Hematopoietic multipotent progenitor cell treated with erythropoietin and hydrocortisone succinate and interleukin-3 and kit ligand, for 6 days (in vitro differentiated cells): ENCODE data around the gene SYNGR1.
A peak's percentile ranks its signal among the peaks of the same experiment; 100 is the strongest.

ENCODE experiments used
- DNase-seq: peaks from one replicate; pipeline ENCODE4 v3.0.0-alpha.2; 2015

Gene SYNGR1

GRCh38 chr22:39374801-39375200, 25.0 kb downstream of the SYNGR1 start:
- DNase-seq = no peak

DNA sequence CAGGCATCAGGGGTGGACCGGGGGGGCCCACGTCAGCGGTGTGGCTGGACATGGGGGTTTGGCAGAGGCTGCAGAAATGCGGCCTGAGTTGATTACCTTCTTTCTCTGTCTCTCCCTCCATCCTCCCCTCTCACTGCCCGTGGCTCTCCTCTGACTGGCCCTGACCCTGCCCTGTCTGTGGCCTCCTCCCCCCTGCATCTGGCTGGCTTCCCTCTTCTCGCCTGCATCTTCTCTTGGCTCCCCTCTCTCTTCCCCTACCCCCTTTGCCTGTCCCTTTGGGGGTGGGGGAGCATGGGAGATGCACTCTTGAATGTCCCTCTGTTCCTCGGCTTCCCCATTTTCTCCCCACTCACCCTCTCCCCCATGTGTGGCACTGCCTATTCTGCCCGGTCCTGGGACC, 25.9 kb downstream of the SYNGR1 start:
- no peak for DNase-seq

- DNase-seq = peak; percentile 55
Observed at GRCh38 chr22:39379756-39380730, 30.3 kb downstream of the SYNGR1 start.

DNA sequence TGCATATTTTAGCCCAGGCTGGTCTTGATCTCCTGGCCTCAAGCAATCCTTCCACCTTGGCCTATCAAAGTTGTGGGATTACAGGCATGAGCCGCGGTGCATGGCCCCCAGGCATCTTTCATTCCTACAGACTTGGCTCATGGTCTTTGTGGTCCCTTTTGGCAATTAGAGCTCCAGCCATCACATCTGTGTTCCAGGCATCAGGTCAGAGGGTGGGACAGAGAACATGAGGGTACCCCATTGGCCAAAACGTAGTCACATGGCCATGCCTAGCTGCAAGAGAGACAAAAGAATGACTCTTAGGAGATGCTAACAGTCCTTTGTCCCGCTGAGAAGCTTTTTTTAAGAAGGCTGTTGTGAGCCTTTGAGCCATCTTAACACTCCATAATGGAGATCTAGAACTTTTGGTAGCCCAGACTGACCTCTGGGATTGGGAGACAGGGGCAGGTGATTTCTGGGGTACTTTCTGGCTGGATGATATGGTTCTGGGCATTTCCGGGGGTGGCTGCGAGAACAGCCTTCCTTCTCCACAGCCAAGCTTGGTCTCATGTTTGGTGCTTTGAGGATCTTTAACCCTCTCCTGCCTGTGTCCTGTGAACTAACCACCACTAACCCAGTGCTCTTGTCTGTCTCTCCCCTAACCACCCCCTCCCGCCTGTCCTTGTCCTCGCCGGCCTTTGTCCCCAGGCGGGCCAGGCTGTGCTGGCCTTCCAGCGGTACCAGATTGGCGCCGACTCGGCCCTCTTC, 31.4 kb downstream of the SYNGR1 start:
- DNase-seq = no peak

DNA sequence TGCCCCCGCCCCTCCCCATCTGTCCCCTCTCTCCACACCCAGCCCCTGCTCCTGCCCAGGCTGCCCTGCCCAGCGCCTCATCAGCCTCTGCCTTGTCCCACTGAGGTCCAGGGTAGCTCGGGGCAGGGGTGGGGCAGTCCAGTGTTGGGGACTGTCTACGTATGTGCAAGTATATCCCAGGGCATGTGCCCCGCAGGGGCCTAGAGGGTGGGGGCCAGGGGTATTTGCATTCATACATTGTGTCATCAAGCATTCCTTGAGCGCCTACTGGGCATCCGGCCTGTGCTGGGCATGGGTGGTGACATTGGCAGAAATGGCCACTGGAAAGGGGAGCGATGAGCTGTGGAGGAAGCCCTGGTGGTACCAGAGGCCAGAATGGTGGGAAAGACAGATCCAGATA, 32.1 kb downstream of the SYNGR1 start:
- no peak for DNase-seq

DNA sequence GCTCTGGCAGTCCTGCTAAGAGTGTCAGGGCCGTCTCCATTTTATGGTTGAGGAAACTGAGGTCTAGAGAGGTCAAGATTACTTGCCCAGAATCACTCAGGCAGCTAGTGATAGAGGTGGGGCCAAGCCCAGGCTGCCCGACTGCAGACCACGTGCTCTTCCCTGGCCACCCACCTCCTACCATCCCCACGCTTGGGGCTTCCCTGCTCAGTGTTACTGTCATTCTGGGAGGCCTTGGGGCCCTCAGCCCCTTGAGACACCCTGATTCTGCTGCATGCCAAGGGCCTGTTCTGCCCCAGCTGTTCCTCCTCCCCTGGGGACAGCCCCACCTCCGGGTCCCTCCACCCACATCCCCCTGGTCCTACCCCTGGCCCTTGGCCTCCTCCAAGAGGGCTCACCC, 32.6 kb downstream of the SYNGR1 start:
- DNase-seq = no peak

- DNase-seq = no peak
Observed at GRCh38 chr22:39383841-39384625, 34.2 kb downstream of the SYNGR1 start.

DNA sequence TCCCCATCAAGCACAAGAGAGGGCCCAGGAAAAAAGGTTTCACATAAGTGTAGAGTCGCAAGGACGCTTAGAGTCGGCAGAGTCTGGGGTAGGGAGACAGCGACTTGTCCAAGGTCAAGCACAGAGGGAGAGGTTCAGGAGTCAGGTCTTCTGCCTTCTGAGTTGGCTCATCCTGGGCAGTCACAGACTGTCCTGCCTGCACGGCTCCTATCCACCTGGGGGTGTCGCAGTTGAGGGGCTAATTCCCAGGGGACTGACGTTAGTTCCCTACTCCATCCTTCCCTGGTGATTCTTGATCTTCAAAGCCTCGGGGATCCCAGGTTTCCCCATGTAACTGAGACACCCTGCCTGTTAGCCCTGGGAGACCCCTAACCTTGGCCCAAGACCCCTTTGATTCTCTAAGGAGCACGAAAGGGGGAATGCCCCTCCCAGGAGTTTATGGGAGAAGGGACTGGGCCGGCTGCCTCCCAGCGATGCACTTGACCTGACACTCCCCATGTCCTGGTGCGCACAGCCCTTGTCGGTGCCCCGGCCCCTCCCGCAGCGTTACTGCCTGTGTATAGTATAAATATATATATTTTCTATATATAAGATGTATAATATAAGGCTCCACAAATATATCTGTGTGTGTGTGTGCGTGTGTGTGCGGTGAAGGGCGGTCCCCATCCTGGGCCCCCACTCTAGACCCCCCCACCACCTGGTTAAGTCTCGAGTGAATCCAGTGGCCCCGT, 35.1 kb downstream of the SYNGR1 start:
- DNase-seq = no peak

DNA sequence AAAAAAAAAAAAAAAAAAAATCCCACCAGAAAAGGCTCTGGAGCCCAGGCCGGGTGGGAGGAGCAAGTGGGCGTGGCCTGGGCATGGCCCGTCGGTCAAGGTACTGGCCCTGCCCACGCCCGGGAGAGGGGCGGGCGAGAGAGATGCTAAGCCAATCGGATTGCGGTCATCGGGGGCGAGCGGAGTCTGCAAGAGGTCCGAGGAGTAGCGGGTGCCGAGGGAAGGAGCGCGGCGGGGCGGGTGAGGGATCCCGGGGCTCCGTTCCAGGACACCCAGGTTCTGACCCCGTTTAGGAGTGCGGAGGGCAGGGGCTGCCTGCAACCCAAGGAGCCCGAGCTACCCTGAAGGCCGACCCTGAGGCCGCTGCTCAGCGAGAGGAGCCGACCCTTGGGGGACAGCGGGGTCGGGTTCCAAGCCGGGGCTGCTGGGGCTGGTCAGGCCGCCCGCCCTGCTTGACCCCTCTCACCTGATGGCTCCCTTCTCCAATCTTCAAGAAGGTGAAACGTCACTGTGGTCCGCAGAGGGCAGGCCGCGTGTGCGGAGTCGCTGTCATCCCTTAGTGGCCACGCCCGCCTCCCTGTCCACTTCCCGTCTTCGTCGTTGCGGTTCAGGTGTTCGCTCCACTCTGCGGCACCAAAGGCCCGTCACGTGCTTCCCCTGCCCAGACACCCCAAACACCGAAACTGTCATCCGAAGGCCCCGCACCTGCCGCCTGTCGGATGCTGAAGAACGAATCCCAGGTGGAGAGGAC, 38.6 kb downstream of the SYNGR1 start:
- DNase-seq = peak; percentile 90

DNA sequence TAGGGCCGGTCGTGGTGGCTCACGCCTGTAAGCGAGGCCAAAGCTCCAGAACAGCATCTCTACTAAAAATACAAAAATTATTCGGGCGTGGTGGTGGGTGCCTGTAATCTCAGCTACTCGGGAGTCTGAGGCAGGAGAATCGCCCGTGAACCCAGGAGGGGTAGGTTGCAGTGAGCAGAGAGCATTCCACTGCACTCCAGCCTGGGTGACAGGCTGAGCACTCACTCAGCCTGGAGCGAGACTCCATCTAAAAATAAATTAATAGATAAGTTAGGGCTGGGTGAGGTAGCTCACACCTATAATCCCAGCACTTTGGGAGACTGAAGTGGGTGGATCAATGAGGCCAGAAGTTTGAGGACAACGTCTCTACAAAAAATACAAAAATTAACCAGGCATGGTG, 39.6 kb downstream of the SYNGR1 start:
- DNase-seq = no peak

GRCh38 chr22:39392341-39392948, 42.7 kb downstream of the SYNGR1 start:
- no peak for DNase-seq

GRCh38 chr22:39395936-39396796, 46.4 kb downstream of the SYNGR1 start:
- no peak for DNase-seq

DNA sequence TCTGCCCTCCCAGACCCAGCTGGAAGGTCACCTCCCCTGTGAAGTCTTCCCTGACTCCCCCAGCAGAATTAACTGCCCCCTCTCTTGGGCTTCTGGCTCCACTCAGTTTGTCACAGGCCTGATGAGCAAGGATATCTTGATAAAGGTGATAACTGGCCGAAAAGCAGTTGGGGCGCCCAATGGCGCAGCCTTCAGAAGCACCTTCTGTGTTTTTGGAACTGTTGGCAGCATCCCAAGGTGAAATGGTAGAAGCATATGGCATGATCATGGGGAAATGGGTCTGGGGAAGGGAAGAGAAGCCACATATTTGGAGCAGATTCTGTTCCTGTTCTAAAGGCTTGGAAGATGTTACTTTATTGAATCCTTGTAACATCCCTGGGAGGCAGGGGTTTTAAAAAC, 47.0 kb downstream of the SYNGR1 start:
- DNase-seq = no peak

GRCh38 chr22:39401301-39401631, 51.5 kb downstream of the SYNGR1 start:
- DNase-seq = no peak

DNA sequence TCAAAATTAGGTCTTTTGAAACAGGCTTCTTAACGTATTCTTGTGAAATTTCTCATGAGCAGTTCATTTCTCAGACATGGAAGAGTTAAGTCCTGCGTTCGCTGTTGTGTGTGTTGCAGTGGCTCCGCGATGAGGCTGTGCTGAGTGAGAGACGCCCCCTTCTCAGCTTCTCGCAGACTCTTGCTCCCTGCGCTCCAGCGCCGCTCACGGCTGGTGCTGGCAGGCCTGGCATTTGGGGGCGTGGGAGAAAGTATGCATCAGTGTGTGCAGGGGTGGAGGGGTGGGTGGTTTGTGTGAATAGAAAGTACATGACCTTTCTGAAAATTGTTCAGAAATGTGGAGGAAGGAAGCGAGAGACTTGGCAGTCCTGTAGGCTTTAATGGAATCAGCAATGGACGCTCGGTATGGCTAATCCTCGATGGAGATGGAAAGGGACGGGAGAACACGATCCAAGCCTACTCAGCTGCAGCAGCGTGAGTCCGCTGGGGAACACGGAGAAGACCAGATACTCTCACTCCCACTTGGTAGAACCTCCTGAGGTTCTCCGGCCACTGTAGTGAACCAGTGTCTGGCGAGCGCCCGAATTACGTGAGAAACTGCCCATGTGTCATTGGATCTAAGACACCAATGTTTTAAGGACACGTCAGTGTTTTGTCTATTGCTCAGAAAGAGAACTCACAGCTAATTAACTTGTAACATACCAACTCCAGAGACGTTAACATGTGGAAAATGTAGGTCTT, 55.7 kb downstream of the SYNGR1 start:
- DNase-seq = no peak

DNA sequence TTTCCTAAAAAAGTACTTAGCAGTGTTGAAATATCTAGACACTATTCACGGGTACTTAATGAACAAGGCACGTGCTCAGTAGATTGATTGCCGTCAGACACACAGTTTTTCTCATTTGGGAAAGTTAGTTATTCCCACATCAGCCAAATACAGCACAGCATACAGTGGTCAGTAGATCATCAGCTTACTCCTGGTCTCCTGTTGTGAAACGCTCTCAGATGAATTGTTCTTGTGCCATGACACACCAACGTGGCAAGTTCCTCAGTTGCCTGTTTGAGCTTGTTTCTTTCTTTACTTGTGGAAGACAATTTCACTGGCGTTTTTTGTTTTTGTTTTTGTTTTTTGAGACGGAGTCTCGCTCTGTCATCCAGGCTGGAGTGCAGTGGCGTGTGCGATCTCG, 58.4 kb downstream of the SYNGR1 start:
- no peak for DNase-seq

GRCh38 chr22:39408807-39409206, 59.0 kb downstream of the SYNGR1 start:
- no peak for DNase-seq

DNA sequence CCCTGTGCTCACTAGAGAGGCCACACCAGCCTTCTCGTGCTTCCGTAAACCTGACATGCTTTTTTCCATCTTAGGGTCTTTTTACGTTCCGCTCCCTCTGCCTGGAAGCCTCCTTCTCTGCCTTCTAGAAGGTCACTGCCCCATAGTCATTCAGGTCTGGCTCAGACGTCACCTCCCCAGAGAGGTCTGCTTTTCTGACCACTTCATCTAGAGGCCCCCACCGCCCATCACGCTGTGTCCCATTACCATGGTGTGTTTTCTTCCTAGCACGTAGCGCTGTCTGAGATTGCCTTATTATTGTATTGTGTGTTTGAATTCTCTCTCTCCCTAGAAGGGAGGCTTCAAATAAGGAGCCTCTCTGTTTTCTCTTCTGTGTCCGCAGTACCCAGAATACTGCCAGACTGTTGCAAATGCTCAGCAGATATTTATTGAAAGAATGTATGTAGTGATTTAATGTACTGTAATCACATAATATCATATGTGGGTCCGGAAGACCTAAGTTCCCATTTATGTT, 59.8 kb downstream of the SYNGR1 start:
- no peak for DNase-seq

DNA sequence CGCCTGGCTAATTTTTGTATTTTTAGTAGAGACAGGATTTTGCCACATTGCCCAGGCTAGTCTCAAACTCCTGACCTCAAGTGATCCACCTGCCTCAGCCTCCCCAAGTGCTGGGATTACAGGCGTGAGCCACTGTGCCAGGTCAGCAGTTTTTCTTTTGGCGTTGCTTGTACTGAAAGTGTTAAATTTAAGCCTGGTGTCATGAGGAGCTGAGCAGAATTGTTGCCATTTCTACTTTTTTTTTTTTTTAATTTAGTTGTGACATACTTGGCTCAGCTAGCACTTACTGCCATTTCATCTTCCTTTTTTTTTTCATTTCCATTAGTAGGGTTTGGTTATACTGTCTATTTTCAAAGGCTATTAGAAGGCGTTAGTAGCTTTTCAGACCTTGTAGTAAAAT, 60.5 kb downstream of the SYNGR1 start:
- peak; percentile 39 for DNase-seq
